Left lung (tissue), 14 donors: ENCODE data around the gene NLRP2B. TPM values are rescaled to one million over a fixed set of nuclear protein-coding genes. Genes with fewer than 3 reads are reported as not detected.
A peak's percentile ranks its signal among the peaks of the same experiment; 100 is the strongest.
"Not testable (repeated sequence)": the region's sequence is repeated elsewhere in the genome, so short reads cannot be mapped to it uniquely, and the experiment has no call there.

ENCODE experiments used
- ATAC-seq: fragments of 200-7000 bp; cut with Tn5 transposase; one replicate; pipeline ENCODE4 v1.9.1; 2020; ENCODE audit warnings: moderate library complexity
- DNase-seq, 4 donors: peaks; one replicate each; pipeline ENCODE4 v3.0.0-alpha.2; 2013 to 2020
- H3K27ac ChIP-seq, 2 donors: fragments of 200-600 bp; sonication (generic) in 1 of 2; one replicate each; pipeline versions ENCODE4 v1.5.0 to v1.8.0; 2020 to 2021
- H3K27me3 ChIP-seq, 2 donors: fragments of 200-600 bp; sonication (generic) in 1 of 2; one replicate each; pipeline versions ENCODE4 v1.5.0 to v1.8.0; 2020 to 2021
- H3K36me3 ChIP-seq, 2 donors: fragments of 200-600 bp; sonication (generic) in 1 of 2; one replicate each; pipeline versions ENCODE4 v1.5.0 to v1.8.0; 2020 to 2021
- H3K4me1 ChIP-seq, 2 donors: fragments of 200-600 bp; one replicate each; pipeline ENCODE4 v1.8.0; 2021
- H3K4me3 ChIP-seq, 2 donors: fragments of 200-600 bp; sonication (generic) in 1 of 2; one replicate each; pipeline versions ENCODE4 v1.5.0 to v1.8.0; 2020 to 2021; ENCODE audit warnings: mild to moderate bottlenecking in 1 of 2
- H3K9me3 ChIP-seq, 2 donors: fragments of 200-600 bp; sonication (generic) in 1 of 2; one replicate each; pipeline versions ENCODE4 v1.5.0 to v1.8.0; 2020 to 2021
- intact Hi-C, 2 donors: fragments of 100-400 bp; cut with DNase I; formaldehyde crosslinking; loops; one replicate each; pipeline versions ENCODE4 v1.11.2 to v1.14.2; 2022
- long read RNA-seq, 12 donors: library from polyadenylated mRNA in 2 of 12; unstranded in 2 of 12; transcript quantifications; one replicate each; pipeline ENCODE4 v2.0.0 and lab custom pipeline, GENCODE V29; 2019 to 2026
- polyA plus RNA-seq, 6 donors: library from polyadenylated mRNA; unstranded; fragments of 120-200 nt; gene quantifications; one replicate each; pipeline ENCODE4 v1.2.1, GENCODE V29; 2013; ENCODE audit not compliant: insufficient read length in 6 of 6
- total RNA-seq, 2 donors: library from RNA; stranded (reverse); fragmentation: NEBNext Ultra II Directional; extraction: Animal tissue kit (Norgen Biotek cat#: 25700); gene quantifications; one replicate each; pipeline ENCODE4 v1.2.1, GENCODE V29; 2021
- TF ChIP-seq, protein P1 (sequence below), 2 donors: fragments of 200-600 bp; sonication (generic) in 1 of 2; IDR thresholded peaks; one replicate each; pipeline versions ENCODE4 v1.5.0 to v1.8.0; 2021; ENCODE audit warnings: antibody characterized with exemption in 2 of 2
- donor health status: DM: no; HTN: yes; CAD: no.
- donor health status: DM: no; HTN: no; CAD: no.

The NLRP2B gene
- total RNA-seq (not detected), polyA plus RNA-seq (under 1 TPM in 1 of 6 donors, not detected in 5; 0.06 TPM)
- long read RNA-seq, donor 1: 0 reads
- long read RNA-seq, donor 2: 0 reads
- long read RNA-seq, donor 3: 0 reads
- long read RNA-seq, donor 4: 0 reads
- long read RNA-seq, donor 5: 0 reads
- long read RNA-seq, donor 6: 0 reads
- long read RNA-seq, donor 7: 0 reads
- long read RNA-seq, donor 8, partial matches to known transcripts: 0 of 1 reads
- long read RNA-seq, donor 8, other reads (novel, unspliced or antisense): 0 of 1 reads
- long read RNA-seq, donor 9: 0 reads
- long read RNA-seq, donor 10: 0 reads
- long read RNA-seq, donor 11: 0 reads
- long read RNA-seq, donor 12: 0 reads

DNA sequence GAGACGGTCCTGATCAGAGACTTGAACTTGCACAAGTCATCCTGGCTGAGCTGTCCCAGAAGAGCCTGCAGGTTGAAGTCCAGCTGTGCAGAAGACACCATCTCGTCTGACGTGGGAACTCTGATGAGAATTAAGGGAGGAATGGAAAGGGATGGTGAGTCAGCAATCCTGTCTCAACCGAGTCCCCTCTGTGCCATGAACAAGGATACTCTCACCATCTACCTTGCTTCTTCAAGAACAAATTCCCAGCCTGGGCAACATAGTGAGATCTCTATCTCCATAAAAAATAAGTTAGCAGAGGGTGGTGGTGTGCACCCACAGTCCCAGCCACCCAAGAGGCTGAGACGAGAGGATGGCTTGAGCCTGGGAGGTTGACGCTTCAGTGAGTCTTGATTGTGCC, at the start of gene NLRP2B:
Gene NLRP2B, minus strand, starts transcription at position 101 of the 400 bp plus-strand sequence.
- intact Hi-C loops: no loop called here
- Histone ChIP-seq H3K36me3 (no peaks in the 10 kb centered on the region), H3K4me3 (no peak within 1 kb of the TSS), H3K27me3 (no peaks in the 10 kb centered on the region), H3K9me3 (peaks cover 0 to 5% of the 10 kb centered on the region in 2 donors), H3K4me1 (no peaks in the 10 kb centered on the region), H3K27ac (no peak within 1 kb of the TSS)
- TF ChIP-seq, protein P1, sequence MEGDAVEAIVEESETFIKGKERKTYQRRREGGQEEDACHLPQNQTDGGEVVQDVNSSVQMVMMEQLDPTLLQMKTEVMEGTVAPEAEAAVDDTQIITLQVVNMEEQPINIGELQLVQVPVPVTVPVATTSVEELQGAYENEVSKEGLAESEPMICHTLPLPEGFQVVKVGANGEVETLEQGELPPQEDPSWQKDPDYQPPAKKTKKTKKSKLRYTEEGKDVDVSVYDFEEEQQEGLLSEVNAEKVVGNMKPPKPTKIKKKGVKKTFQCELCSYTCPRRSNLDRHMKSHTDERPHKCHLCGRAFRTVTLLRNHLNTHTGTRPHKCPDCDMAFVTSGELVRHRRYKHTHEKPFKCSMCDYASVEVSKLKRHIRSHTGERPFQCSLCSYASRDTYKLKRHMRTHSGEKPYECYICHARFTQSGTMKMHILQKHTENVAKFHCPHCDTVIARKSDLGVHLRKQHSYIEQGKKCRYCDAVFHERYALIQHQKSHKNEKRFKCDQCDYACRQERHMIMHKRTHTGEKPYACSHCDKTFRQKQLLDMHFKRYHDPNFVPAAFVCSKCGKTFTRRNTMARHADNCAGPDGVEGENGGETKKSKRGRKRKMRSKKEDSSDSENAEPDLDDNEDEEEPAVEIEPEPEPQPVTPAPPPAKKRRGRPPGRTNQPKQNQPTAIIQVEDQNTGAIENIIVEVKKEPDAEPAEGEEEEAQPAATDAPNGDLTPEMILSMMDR (IDR thresholded peaks at IDR 0.05): no peak
- no peak for DNase-seq
- ATAC-seq: no peak

DNA sequence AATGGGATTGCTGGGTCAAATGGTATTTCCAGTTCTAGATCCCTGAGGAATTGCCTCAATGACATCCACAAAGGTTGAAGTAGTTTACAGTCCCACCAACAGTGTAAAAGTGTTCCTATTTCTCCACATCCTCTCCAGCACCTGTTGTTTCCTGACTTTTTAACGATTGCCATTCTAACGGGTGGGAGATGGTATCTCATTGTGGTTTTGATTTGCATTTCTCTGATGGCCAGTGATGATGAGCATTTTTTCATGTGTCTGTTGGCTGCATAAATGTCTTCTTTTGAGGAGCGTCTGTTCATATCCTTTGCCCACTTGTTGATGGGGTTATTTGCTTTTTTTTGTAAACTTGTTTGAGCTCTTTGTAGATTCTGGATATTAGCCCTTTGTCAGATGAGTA, 45.9 kb upstream of the NLRP2B start:
- ATAC-seq, intact Hi-C loops, H3K27me3 ChIP-seq, DNase-seq, H3K36me3 ChIP-seq, H3K4me3 ChIP-seq, H3K9me3 ChIP-seq, H3K4me1 ChIP-seq, H3K27ac ChIP-seq: not testable (repeated sequence)

DNA sequence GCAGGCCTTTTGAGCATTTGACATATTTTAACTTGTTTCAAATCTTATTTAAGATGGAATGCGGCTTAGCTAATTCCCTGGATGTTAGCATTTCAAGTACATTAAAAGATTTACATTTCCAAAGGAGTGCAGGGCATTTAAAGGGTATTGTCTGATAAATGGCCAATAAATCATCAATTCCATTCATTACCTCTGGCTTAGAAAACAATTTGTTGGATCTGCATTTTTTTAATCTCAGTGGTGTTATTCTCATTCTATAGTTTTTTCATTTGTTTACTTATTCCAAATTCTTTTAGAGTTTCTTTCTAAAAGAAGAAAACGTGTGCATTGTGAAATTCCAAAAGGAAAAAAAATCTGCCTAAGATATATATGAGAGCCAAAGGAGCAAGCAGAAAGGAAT, 1.3 kb upstream of the NLRP2B start:
- intact Hi-C loops: no loop called here
- no peaks in the 10 kb centered on the region for H3K4me1 ChIP-seq
- TF ChIP-seq, protein P1 (IDR thresholded peaks at IDR 0.05): no peak
- peaks cover 0 to 3% of the 10 kb centered on the region in 2 donors for H3K9me3 ChIP-seq
- no peaks in the 10 kb centered on the region for H3K36me3 ChIP-seq
- H3K27me3 ChIP-seq: no peaks in the 10 kb centered on the region
- H3K4me3 ChIP-seq: no peak overlapping the region
- no peak overlapping the region for H3K27ac ChIP-seq
- DNase-seq: no peak
- ATAC-seq: no peak

DNA sequence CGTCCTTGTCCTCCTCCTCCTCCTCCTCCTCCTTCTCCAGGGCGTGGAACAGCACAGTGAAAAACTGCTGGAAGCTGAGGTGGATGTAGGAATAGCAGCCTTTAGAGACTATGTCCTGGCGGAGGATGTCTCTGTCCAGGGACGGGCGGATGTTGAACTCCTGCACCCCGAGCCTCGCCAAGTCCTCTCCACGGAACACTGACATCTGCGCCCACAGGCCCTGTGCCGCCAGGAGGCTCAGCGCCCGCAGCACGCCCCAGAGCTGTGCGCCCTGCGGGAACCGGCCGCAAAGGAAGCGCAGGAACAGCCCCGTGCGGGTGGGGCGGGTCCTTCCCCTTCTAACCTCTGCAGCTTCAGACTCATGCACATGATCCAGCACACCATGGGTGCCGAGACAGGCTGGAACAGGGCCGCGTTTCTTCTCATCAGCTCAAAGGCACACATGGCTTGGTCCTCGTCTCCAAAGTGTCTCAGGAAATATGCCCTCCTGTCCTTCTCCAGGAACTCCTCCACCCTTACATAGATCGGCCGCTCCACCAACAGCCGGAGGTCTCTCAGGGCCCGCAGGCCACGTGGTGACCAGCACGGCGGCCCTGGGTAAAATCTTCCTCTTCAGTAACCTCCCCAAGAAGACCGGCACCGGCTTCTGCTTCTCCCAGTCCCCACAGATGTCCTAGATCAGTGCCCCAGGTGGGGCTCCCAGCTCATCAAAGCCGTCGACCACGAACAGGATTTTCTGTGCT, 1.2 kb downstream of the NLRP2B start:
- Histone ChIP-seq H3K27ac (no peak overlapping the region), H3K4me3 (no peak overlapping the region), H3K27me3 (no peaks in the 10 kb centered on the region), H3K4me1 (no peaks in the 10 kb centered on the region), H3K9me3 (peaks cover 0 to 15% of the 10 kb centered on the region in 2 donors), H3K36me3 (no peaks in the 10 kb centered on the region)
- no peak for ATAC-seq
- TF ChIP-seq, protein P1 (IDR thresholded peaks at IDR 0.05): no peak
- peak in 1 of 4 donors; percentile 20 for DNase-seq
- intact Hi-C loops: no loop called here

DNA sequence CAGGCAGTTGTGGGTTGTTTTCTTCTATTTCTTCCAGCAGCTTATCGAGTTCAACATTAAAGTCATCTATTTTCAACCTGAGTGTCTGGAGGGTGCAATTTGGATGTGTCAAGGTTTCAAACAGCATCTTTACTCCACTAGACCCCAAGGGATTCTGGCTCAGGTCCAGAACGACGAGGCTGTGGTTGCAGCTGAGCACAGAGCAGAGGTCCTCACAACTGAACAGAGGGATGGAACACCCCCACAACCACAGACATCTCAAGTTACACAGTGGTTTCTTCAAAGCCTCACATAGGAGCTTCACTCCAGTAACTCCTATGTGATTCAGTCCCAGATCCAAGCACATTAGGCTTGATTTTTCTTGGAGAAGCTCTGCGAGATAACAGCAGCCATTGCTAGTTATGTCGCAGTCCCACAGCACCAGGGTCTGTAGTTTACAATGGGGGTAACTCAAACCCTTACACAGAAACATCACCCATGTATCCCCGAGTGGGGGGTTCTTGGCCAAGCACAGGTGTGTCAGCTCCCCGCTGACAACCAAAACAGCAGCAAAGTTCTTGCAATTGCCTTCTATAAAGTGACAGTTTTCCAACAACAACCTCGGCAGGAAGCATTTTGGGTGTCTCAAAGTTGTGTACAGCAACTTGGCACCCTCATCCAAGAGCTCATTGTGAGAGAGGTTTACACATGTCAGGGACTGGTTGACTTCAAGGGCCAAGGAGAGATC, 2.8 kb downstream of the NLRP2B start:
- intact Hi-C loops: no loop called here
- DNase-seq: no peak
- H3K4me3 ChIP-seq: no peak overlapping the region
- H3K9me3 ChIP-seq: peaks cover 0 to 24% of the 10 kb centered on the region in 2 donors
- TF ChIP-seq, protein P1 (IDR thresholded peaks at IDR 0.05): no peak
- H3K27ac ChIP-seq: no peak overlapping the region
- no peak for ATAC-seq
- H3K27me3 ChIP-seq: no peaks in the 10 kb centered on the region
- no peaks in the 10 kb centered on the region for H3K4me1 ChIP-seq
- no peaks in the 10 kb centered on the region for H3K36me3 ChIP-seq
